Muscle of arm (tissue), 12 donors: ENCODE data around the gene RYR1. TPM values are rescaled to one million over a fixed set of nuclear protein-coding genes. Genes with fewer than 3 reads are reported as not detected.
"Not testable (repeated sequence)": the region's sequence is repeated elsewhere in the genome, so short reads cannot be mapped to it uniquely, and the experiment has no call there.

ENCODE experiments used
- DNase-seq: peaks from one replicate; pipeline ENCODE4 v3.0.0-alpha.2; 2013
- polyA plus RNA-seq, 12 donors: library from polyadenylated mRNA; unstranded; fragments of 120-200 nt; gene quantifications; one replicate each; pipeline ENCODE4 v1.2.1, GENCODE V29; 2013; ENCODE audit not compliant: insufficient read length in 12 of 12

The RYR1 gene
- polyA plus RNA-seq, 12 donors = 205 to 659 (median 555) TPM

DNA sequence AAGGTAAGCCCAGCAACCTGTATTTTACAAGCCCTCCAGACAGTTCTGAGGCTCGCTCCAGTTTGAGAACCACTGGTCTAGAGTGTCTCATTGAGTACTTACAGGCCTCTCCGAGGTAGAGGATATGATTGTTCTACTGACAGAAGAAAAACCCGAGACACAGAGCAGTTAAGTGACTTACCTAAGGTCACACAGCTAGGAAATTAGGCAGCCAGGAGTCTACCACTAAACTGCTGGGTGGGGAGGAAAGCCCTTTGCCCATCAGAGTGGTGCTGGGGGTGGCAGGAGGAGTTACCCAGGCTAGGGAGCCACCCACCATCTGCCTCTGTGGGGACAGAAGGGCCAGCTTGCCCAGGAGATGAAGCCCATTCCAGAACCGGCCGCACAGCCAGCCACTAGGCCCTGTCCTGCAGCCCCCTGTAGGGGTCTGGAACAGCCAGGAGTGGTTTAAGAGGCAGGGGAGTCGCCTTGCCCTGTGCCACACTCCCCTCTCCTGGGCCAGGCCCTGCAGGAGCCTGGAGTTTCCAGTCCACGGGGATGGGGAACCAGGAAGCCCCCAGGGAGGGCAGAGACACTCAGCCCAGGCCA lies 8.2 kb upstream of the RYR1 start:
- DNase-seq = no peak

DNA sequence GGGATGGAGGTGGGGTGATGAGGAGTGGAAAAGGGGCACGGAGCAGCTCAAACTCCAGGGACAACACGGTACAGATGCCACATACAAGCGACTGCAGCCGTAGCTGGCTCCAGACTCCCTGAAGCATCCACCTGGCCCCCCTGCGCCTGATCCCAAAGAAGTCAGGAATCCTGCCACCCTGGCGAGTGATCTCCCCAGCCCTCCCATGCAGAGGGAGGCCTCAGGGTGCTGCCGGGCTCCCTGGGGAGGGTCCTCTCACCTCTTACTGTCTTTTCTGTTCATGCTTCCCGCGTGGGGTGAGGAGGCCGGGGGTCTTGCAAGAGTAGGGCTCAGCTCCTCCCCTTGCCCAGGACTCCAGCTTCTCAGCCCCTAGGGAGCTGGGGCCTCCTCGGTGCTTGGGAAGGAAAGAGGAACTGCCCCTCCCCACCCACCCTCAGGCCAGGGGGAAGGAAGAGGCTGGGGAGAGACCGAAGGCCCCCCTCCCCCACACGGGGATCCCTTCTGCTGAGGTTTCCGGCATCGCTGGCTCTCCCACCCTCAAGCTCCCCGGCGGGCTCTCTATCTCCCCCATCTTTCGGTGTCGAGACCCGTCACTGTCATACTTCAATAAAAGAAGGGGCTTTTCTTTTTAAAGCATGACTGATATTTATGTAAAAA lies 7.6 kb upstream of the RYR1 start, which contains the start of gene RASGRP4:
Gene RASGRP4, minus strand, starts transcription at position 410 of the 657 bp plus-strand sequence. Its CDS starts 128 bp downstream, at position 282.
- no peak for DNase-seq

DNA sequence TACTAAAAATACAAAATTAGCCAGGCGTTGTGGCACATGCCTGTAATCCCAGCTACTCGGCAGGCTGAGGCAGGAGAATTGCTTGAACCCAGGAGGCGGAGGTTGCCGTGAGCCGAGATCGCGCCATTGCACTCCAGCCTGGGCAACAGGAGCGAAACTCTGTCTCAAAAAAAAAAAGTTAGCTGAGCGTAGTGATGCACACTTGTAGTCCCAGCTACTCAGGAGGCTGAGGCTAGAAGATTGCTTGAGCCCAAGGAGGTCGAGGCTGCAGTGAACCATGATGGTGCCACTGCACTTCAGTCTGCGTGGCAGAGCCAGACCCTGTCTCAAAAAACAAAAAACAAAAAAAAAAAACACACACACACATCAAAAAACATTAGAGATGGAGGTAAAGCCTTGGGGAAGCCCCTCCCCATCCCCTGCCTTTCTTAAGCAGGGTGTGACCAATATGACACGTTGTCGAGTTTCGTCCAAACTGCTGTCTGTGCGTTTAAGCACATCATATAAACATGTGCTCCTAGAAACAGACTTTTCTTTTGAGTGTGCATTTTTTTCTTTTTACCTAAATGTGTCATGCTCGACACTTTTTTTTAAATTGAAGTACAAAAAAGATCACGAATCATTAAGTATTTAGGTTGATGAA lies 6.3 kb upstream of the RYR1 start:
- not testable (repeated sequence) for DNase-seq

DNA sequence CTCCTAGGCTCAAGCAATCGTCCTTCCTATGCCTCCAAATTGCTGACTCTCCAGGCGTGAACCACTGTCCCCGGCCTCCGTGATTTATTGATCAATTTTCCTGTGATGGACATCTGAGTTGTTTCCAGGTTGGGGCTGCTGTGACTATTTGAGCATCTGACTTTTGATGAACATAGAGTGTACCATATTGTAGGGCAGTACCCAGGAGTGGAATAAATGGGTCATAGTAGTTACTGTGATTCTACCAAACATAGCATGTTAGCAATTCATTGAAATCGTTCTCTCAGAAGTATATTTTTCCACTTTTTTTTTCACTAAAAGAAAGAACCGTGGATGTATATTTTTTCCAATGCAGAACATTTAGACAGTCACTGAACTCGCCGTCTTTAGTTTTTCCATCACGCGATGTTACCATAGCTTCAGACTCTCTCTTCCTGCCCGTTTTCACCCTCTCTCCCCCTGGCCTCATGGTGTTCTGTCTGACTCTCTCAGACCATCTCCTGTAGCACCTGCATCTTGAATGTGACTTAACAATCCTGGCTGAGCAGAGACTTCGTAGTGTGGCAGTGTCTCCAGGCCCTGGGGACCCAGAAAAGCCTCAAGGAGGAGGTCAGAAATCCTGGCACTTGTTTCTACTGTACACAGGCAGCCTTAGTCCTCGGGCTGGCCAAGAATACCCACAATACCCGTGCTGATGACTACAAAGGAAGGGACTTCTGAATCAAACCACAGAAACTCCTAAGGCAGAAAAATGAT lies 4.3 kb upstream of the RYR1 start:
- DNase-seq = no peak

DNA sequence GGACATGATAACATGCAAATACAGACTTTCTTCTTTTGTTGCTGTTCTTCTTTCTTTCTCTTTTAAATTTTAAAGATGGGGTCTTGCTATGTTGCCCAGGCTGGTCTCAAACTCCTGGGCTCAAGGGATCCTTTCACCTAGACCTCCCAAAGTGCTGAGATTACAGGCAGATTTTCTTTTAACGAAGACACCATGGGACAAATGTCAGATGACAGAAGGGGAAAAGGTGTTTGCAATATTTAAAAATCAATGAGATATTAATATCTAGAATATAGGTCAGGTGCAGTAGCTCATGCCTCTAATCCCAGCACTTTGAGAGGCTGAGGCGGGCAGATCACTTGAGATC lies 3.7 kb upstream of the RYR1 start:
- DNase-seq = no peak

DNA sequence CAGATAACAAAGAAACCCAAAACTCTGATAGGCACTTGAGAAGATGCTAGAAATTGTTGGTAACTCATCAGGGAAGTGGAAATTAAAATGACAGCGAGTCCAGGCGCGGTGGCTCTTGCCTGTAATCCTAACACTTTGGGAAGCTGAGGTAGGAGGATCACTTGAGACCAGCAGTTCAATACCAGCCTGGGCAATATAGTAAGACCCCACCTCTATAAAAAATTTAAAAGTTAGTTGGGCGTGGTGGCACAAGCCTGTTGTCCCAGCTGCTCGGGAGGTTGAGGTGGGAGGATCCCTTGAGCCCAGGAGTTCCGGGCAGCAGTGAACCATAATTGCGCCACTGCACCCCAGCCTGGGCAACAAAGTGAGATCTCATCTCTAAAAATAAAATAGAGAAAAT lies 2.6 kb upstream of the RYR1 start:
- no peak for DNase-seq

DNA sequence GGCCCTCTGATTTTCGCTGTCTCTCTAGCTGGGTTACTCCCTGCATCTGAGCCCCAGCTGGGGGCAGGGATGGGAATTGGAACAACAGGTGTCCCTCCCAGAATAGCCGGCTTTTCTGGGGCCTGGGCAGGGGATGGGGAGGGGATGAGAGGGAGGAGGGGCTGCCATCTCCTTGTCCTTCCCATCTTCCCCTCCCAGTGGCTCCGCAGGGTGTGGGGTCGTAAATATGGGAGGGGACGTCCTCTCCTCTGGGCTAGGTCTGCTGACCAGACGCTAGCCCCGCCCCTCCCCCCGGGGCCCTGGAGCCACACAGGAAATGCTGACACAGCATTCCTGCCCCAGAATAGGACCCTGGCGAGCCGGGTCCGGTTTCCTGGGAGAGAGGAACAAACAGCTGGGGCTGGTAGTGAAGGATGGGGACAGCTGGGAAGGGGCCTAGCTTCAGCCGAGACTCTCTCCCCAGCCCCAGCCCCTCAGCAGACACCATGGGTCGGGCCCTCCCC lies 1.1 kb downstream of the RYR1 start:
- peak; percentile 67 for DNase-seq

DNA sequence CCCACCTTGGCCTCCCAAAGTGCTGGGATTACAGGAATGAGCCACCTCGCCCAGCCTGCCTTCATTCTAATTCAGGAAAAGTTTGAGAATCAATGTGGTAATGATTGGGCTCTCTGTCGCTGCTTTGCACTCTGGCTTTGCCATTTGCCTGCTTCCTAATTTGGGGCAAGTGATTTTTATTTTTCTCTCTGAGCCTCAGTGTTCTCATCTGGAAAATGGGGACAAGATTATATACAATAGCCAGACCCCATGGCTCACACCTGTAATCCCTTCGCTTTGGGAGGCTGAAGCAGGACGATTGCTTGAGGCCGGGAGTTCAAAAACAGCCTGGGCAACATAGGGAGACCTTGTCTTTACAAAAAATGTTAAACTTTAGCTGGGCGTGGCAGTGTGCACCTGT lies 3.8 kb downstream of the RYR1 start:
- DNase-seq = no peak

DNA sequence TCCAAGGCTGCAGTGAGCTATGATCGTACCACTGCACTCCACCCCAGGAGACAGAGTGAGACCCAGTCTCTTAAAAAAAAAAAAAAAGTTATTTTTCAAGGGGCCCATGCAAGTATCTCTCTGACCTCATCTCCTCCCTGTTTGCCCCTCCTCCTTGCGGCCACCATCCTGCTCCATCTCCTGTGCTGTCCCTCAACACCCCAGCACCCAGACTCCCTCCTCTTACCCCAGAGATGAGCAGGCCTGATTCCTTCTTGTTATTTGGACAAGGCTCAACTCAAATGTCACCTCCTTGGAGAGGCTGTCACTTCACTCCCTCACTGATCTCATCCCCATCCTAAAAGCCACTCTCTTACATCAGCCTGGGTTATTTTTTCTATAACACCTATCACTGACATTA lies 4.4 kb downstream of the RYR1 start:
- no peak for DNase-seq

DNA sequence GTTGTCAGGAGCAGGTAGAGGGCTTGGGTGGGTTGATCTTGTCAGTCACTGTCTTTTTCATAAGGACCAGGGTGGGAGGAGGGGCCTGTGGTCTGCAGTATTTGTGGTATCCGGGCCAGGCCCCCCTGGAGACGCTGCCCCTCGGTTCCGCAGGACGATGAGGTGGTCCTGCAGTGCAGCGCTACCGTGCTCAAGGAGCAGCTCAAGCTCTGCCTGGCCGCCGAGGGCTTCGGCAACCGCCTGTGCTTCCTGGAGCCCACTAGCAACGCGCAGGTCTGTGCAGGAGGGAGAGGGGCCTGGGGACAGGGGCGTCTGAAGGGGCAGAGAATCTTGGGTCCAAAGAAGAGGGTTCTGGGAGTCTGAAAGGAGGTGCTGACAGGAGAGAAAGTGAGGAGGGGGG lies 7.1 kb downstream of the RYR1 start:
- DNase-seq = no peak

DNA sequence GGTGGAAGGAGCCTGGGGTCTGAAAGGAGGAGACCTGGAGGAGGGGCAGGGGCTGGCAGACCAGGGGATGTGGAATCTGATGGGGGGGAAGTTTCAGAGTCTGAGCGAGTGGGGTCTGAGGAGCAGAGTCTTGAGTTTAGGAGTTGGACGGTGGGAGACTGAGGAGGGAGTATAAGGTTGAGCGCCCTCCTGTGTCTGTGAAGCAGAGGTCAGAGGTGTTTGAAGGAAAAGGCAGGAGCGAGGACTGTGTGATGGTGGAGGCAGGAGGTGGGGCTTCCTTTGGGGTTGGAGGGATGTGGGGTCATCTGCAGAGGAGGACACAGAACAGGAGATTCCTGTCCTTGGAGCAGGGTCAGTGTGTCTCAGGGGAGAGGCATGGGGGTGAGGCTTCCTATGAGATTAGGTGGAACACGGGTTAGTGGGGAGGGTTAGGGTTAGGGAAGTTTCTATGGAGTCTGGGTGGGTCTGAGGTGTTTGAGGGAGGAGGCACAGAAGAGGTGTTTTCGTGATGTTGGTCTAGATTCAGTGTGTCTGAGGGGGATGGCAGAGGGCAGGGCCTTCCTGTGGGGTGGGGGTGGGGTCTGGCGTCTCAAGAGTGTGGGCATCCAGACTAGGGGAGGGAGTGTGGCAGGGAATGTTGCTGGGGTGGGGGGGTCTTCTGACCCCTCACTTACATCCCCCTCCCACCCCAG lies 8.3 kb downstream of the RYR1 start:
- no peak for DNase-seq

DNA sequence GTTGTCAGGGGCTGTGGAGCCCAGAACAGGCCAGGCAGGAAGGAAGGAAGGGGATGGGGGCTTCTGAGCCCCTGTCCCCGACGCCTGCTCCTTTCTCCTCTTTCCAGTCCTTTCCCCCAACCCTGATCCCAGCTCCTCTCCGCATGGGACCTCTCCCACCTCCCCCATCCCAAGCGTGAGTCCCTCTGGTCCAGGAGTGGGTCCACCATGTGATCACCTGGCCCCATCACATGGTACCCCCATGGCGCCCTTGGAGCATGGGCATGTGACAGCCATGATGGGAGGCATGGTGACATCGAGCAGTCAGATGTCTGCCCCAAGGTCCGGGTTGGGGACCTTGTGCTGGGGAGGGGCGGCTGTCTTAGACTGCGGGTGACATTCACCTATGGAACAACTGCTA lies 9.2 kb downstream of the RYR1 start:
- DNase-seq = no peak

DNA sequence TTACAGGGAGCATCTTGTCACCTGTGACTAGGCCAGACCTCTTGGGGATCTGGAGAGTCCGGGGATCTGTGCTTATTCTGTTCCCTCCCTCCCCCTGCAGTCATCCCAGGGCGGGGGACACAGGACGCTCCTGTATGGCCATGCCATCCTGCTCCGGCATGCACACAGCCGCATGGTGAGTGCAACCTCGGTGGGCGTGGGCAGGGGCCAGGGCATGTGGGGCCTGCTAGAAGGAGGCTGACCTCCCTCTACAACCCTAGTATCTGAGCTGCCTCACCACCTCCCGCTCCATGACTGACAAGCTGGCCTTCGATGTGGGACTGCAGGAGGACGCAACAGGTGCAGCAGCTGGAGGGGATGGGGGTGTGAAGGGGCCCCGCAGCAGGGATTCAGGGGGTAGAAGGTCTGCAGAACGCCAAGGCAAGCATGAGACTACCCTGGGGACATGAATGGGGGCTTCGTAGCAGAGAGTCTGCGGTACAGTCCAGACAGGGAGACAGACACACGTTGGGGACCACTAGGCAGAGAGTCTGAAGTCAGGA lies 10.0 kb downstream of the RYR1 start:
- DNase-seq = no peak

DNA sequence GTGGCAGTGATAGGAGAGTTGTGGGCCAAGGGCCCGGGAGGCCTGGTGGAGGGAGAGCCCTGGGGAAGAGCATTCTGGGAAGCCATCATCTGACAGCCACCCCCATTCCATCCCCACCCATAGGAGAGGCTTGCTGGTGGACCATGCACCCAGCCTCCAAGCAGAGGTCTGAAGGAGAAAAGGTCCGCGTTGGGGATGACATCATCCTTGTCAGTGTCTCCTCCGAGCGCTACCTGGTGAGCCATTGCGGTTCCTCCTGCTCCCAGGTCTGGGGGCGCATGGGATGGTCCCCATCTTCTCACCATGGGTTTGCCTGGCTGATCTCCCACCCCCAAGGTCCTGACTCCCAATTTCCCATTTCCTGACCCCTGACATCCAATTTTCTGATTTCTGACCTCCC lies 10.5 kb downstream of the RYR1 start:
- DNase-seq = no peak

DNA sequence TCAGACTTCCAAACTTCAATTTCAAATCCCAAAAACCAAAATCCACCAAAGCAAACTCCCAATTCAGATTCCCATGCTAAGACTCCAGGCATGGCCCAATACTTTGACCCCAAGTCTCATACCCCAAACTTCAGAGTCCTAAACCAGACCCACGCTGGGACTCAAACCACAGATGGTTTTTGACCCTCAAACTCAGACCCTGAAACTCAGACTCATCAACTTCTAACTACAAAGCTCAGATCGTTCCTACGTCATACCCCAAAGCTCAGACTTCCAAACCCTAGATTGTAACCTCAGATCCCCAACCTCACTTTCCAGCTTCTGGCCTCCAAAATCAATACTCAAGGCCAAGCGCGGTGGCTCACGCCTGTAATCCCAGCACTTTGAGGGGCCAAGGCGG lies 11.9 kb downstream of the RYR1 start:
- DNase-seq = no peak

DNA sequence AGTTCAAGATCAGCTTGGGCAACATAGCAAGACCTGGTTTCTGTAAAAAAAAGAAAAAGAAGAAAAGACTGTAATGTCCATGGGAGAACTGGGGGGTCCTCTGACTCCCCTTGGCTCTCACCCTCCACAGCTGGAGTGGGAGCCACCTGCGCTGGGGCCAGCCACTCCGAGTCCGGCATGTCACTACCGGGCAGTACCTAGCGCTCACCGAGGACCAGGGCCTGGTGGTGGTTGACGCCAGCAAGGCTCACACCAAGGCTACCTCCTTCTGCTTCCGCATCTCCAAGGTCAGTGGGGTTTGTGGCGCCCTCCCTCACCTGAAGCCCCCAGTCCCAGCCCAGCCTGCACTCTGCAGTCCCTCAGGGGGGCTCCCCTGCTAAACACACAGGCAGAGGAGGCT lies 14.7 kb downstream of the RYR1 start:
- DNase-seq = no peak

DNA sequence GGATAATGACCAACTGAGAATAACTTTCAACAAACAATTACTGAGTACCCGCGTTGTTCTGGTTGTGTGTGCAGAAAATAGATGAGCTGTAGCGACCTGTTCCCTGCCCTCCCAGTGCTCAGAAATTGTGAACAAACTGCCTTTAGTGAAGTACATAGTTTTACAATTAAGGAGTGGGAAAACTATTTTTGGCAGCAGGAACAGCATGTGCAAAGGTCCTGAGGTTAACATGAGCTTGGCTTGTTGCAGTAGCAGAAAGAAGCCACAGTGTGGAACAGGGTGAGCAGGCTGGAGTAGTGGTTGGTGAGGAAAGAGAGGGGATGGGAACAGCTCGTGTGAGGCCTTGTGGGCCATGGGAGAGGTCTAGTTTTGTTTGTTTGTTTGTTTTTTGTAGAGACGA lies 16.0 kb downstream of the RYR1 start:
- DNase-seq = no peak

DNA sequence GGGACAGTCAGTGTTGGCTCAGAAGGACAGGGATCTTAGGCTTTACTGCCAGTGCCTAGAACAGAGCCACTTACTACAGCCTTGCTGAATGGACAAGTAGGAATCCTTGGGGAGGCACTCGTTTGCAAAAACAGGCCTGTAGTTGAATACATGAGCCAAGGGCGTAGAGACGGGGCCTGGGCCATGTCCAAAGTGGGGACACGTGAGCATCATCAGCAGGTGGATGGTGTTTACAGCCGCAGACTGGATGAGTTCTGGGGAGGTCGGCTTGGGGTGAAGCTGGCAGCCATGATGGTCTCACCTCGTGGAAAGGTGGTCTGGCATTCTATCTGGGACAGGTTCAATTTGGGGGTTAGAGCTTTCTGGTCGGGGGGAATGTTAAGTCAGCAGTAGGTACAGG lies 17.5 kb downstream of the RYR1 start:
- DNase-seq = no peak

DNA sequence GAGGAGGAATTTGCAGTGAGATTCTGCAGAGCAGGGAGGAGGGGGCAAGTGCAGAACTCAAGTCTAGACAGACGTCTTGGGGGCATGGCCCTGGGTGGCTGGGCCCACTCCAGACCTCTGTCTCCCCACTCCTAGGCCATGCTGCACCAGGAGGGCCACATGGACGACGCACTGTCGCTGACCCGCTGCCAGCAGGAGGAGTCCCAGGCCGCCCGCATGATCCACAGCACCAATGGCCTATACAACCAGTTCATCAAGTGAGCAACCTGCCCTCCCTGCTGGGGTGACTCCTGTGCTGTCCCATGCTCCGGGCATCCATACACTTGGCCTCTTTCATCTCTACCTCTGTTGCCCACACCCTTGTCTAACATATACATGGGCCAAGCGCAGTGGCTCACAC lies 18.1 kb downstream of the RYR1 start:
- DNase-seq = no peak

DNA sequence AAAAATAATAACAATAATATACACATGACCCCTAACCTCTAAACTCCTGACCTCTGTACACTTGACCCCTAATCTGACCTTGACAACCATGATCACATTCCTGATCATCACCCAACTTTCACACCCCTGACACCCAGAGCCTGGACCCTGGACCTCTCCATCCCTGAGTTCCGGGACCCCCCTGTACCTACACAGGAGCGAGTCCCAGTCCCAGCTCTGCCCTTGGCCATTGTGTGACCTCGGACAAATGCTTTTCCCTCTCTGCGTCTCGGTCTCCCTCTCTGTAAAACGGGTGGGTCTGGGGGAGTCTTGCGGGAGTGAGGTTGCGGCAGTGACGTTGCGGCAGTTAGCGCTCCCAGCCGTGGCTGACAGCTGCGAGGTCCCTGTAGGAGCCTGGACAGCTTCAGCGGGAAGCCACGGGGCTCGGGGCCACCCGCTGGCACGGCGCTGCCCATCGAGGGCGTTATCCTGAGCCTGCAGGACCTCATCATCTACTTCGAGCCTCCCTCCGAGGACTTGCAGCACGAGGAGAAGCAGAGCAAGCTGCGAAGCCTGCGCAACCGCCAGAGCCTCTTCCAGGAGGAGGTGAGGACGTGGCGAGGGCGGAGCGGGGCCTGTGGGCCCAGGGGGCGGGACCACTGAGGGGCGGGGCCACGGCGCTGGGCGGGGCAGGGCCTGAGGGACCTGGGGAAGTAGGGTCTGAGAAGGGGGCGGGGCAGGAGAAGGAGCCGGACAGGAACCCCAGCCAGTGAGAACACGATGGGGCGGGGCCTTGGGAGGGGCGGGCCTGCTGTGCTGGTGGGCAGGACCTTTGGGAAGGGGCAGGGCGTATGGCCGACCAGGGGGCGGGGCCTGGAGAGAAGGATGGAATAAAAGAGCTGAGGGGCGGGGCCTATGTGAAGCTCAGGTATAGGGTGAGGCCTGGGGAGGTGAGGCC lies 19.2 kb downstream of the RYR1 start:
- no peak for DNase-seq

DNA sequence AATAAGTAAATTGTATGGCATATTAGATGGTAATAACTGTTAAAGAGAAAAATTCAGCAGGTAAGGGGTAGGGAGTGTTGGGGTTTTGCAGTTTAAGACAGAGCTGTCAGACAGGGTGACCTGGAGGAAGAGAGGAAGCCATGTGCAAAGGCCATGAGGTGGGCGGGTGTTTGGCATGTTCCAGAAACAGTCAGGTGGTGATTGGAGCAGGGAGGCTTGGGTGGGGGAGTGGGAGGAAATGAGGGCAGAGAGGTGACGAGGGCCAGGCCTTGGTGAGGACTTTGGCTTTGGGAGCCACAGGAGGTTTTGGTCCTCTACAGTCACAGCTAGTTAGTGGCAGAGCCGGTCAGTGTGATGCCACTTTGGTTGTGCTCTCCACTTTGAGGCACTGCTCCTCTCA lies 20.1 kb downstream of the RYR1 start:
- DNase-seq = no peak
